ENCODE measurements around the gene FHOD1.

DNA sequence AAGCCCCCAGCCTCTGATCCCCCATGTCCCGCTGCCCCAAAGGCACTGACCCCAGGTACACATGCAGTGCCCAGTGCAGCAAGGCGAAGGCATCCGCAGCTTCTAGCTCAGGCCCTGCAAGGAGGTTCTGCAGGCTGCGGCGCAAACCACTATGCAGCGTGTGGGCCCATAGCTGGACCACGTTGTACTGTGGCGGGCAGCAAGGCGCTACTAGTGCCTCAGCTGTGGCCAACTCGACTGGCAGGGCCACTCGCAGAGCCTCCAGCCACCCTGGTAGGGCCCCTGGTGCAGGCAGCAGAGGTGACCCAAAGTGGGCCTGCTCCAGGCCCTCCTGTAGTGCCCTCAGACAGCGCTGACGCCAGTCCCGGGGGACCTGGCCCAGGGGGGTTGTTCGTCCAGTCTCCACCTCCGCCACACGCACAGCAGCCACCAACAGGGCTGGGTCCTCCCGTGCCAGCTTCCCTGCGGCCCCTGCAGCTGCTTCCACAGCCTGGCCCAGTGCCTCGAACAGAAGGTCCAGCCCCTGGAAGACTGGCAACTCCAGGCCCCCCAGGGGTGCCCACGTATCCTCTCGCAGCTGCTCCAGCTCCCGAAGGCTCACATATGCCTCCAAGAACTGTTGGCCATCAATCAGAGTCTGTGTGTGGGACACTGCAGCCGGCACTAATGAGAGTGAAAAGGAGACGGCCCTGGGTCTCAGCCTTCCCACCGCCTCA, 59.9 kb downstream of the FHOD1 start:
- TF ChIP-seq POLR2A (IDR thresholded peaks at IDR 0.05) = no peak
- TF ChIP-seq, protein P1, sequence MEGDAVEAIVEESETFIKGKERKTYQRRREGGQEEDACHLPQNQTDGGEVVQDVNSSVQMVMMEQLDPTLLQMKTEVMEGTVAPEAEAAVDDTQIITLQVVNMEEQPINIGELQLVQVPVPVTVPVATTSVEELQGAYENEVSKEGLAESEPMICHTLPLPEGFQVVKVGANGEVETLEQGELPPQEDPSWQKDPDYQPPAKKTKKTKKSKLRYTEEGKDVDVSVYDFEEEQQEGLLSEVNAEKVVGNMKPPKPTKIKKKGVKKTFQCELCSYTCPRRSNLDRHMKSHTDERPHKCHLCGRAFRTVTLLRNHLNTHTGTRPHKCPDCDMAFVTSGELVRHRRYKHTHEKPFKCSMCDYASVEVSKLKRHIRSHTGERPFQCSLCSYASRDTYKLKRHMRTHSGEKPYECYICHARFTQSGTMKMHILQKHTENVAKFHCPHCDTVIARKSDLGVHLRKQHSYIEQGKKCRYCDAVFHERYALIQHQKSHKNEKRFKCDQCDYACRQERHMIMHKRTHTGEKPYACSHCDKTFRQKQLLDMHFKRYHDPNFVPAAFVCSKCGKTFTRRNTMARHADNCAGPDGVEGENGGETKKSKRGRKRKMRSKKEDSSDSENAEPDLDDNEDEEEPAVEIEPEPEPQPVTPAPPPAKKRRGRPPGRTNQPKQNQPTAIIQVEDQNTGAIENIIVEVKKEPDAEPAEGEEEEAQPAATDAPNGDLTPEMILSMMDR (IDR thresholded peaks at IDR 0.05) = no peak

Data from Peyer's patch (tissue), 4 donors.